ENCODE measurements around the gene KCNAB1.

- TF ChIP-seq ZNF274 (IDR thresholded peaks at IDR 0.05; ENCODE audit: low read depth, low read length): no peak
- no peak for TF ChIP-seq YY1 (IDR thresholded peaks at IDR 0.05; ENCODE audit: insufficient read depth, insufficient read length)
- no peak for TF ChIP-seq SUZ12 (IDR thresholded peaks at IDR 0.05; ENCODE audit: extremely low read depth, insufficient read depth, insufficient read length)
Measured at GRCh38 chr3:156489462-156489911, 369.1 kb downstream of the KCNAB1 start.

Data from NT2/D1 (cell line).